Activated T-helper 2 cell treated with anti-CD3 and anti-CD28 coated beads, Interferon-gamma antibody, Interleukin-2, Interleukin-4, amounts not matched to agents 10 μg/mL and 5 μg/mL and 100 μg/mL, durations not matched to agents 14 hours and 24 hours and 36 hours (primary cell): ENCODE data around the gene LMO2. TPM values are rescaled to one million over a fixed set of nuclear protein-coding genes. Genes with fewer than 3 reads are reported as not detected.
A peak's percentile ranks its signal among the peaks of the same experiment; 100 is the strongest.

Experiments used
- DNase-seq: peaks from one replicate; pipeline ENCODE4 v3.0.0; 2021; ENCODE audit warnings: low spot score
- H3K27ac Mint-ChIP-seq: one replicate; pipeline ENCODE4 v1.8.0; 2021; ENCODE audit warnings: mixed read lengths
- H3K27me3 Mint-ChIP-seq: one replicate; pipeline ENCODE4 v1.8.0; 2021; ENCODE audit warnings: low read depth, mixed read lengths
- H3K36me3 Mint-ChIP-seq: one replicate; pipeline ENCODE4 v1.8.0; 2021; ENCODE audit warnings: low read depth, mixed read lengths
- H3K4me1 Mint-ChIP-seq: one replicate; pipeline ENCODE4 v1.8.0; 2021; ENCODE audit warnings: low read depth, mixed read lengths
- H3K4me3 Mint-ChIP-seq: one replicate; pipeline ENCODE4 v1.8.0; 2021; ENCODE audit warnings: low read depth, mild to moderate bottlenecking, moderate library complexity, mixed read lengths
- H3K9me3 Mint-ChIP-seq: one replicate; pipeline ENCODE4 v1.8.0; 2021; ENCODE audit warnings: mixed read lengths
- intact Hi-C: fragments of 100-400 bp; cut with micrococcal nuclease; formaldehyde crosslinking; loops from one replicate; pipeline ENCODE4 v1.15.1; 2023
- total RNA-seq: library from RNA; stranded (reverse); gene quantifications from 2 replicates; pipeline ENCODE4 v1.2.3, GENCODE V29; 2022

Gene LMO2
- total RNA-seq, 1 donor from 2014 or later, result not detected

GRCh38 chr11:33909552-33909951, 17.7 kb upstream of the LMO2 start:
- DNase-seq, result no peak
- Mint-ChIP-seq H3K9me3 (no peaks in the 10 kb centered on the region), H3K36me3 (no peaks in the 10 kb centered on the region), H3K27me3 (peaks cover 32% of the 10 kb centered on the region), H3K4me3 (no peak overlapping the region), H3K4me1 (peaks cover 2% of the 10 kb centered on the region), H3K27ac (no peak overlapping the region)
- intact Hi-C loops, result no loop called here

GRCh38 chr11:33909150-33909549, 17.3 kb upstream of the LMO2 start:
- Mint-ChIP-seq H3K9me3 (no peaks in the 10 kb centered on the region), H3K36me3 (no peaks in the 10 kb centered on the region), H3K4me3 (no peak overlapping the region), H3K27ac (no peak overlapping the region), H3K4me1 (peaks cover 2% of the 10 kb centered on the region), H3K27me3 (peaks cover 35% of the 10 kb centered on the region)
- DNase-seq, result no peak
- intact Hi-C loops, result no loop called here

- Mint-ChIP-seq H3K27me3 (peaks cover 37% of the 10 kb centered on the region), H3K9me3 (no peaks in the 10 kb centered on the region), H3K27ac (no peak overlapping the region), H3K4me1 (peaks cover 2% of the 10 kb centered on the region), H3K36me3 (no peaks in the 10 kb centered on the region), H3K4me3 (no peak overlapping the region)
- DNase-seq, result no peak
- intact Hi-C loops, result no loop called here
Observed at GRCh38 chr11:33907421-33907820, 15.5 kb upstream of the LMO2 start.

GRCh38 chr11:33906484-33907186, 14.8 kb upstream of the LMO2 start:
- intact Hi-C loops, result no loop called here
- no peak for DNase-seq
- H3K4me1 Mint-ChIP-seq, result peaks cover 2% of the 10 kb centered on the region

GRCh38 chr11:33904102-33904501, 12.2 kb upstream of the LMO2 start:
- Mint-ChIP-seq H3K27me3 (peaks cover 43% of the 10 kb centered on the region), H3K4me3 (no peak overlapping the region), H3K4me1 (peaks cover 2% of the 10 kb centered on the region), H3K9me3 (no peaks in the 10 kb centered on the region), H3K27ac (no peak overlapping the region), H3K36me3 (no peaks in the 10 kb centered on the region)
- no peak for DNase-seq
- intact Hi-C loops, result no loop called here

More at GRCh38 chr11:33906484-33907186, 14.8 kb upstream of the LMO2 start:
- no peak overlapping the region for H3K27ac Mint-ChIP-seq
- no peaks in the 10 kb centered on the region for H3K36me3 Mint-ChIP-seq
- no peaks in the 10 kb centered on the region for H3K9me3 Mint-ChIP-seq
- no peak overlapping the region for H3K4me3 Mint-ChIP-seq
- H3K27me3 Mint-ChIP-seq, result peaks cover 31% of the 10 kb centered on the region

GRCh38 chr11:33900159-33900840, 8.4 kb upstream of the LMO2 start:
- intact Hi-C loops, result no loop called here
- H3K9me3 Mint-ChIP-seq, result no peaks in the 10 kb centered on the region
- no peak for DNase-seq
- no peaks in the 10 kb centered on the region for H3K4me1 Mint-ChIP-seq
- no peaks in the 10 kb centered on the region for H3K36me3 Mint-ChIP-seq
- no peak overlapping the region for H3K27ac Mint-ChIP-seq
- H3K27me3 Mint-ChIP-seq, result peaks cover 61% of the 10 kb centered on the region
- no peak overlapping the region for H3K4me3 Mint-ChIP-seq

GRCh38 chr11:33899400-33900037, 7.6 kb upstream of the LMO2 start:
- H3K27me3 Mint-ChIP-seq, result peaks cover 61% of the 10 kb centered on the region
- H3K4me3 Mint-ChIP-seq, result no peak overlapping the region
- no peaks in the 10 kb centered on the region for H3K9me3 Mint-ChIP-seq
- H3K36me3 Mint-ChIP-seq, result no peaks in the 10 kb centered on the region
- no peak for DNase-seq
- H3K4me1 Mint-ChIP-seq, result peaks cover 2% of the 10 kb centered on the region
- H3K27ac Mint-ChIP-seq, result no peak overlapping the region
- intact Hi-C loops, result loop anchor here (10.0 kb wide), 2 partner anchors 335 to 1375 kb away; no protein-coding TSS in a partner anchor

- H3K27me3 Mint-ChIP-seq, result peaks cover 62% of the 10 kb centered on the region
- no peaks in the 10 kb centered on the region for H3K36me3 Mint-ChIP-seq
- H3K27ac Mint-ChIP-seq, result no peak overlapping the region
- intact Hi-C loops, result loop anchor here (10.0 kb wide), 2 partner anchors 336 to 1376 kb away; no protein-coding TSS in a partner anchor
- no peaks in the 10 kb centered on the region for H3K9me3 Mint-ChIP-seq
- DNase-seq, result no peak
- H3K4me3 Mint-ChIP-seq, result no peak overlapping the region
- peaks cover 7% of the 10 kb centered on the region for H3K4me1 Mint-ChIP-seq
Observed at GRCh38 chr11:33898957-33899356, 7.1 kb upstream of the LMO2 start.

GRCh38 chr11:33897761-33898375, 6.0 kb upstream of the LMO2 start:
- no peak overlapping the region for H3K27ac Mint-ChIP-seq
- H3K9me3 Mint-ChIP-seq, result no peaks in the 10 kb centered on the region
- no peaks in the 10 kb centered on the region for H3K36me3 Mint-ChIP-seq
- peaks cover 18% of the 10 kb centered on the region for H3K4me1 Mint-ChIP-seq
- H3K27me3 Mint-ChIP-seq, result peaks cover 66% of the 10 kb centered on the region
- no peak for DNase-seq
- intact Hi-C loops, result loop anchor here (10.0 kb wide), 2 partner anchors 337 to 1377 kb away; no protein-coding TSS in a partner anchor
- no peak overlapping the region for H3K4me3 Mint-ChIP-seq

- H3K4me3 Mint-ChIP-seq, result no peak overlapping the region
- no peak overlapping the region for H3K27ac Mint-ChIP-seq
- peaks cover 19% of the 10 kb centered on the region for H3K4me1 Mint-ChIP-seq
- intact Hi-C loops, result loop anchor here (10.0 kb wide), 2 partner anchors 338 to 1378 kb away; no protein-coding TSS in a partner anchor
- H3K36me3 Mint-ChIP-seq, result no peaks in the 10 kb centered on the region
- H3K27me3 Mint-ChIP-seq, result peaks cover 73% of the 10 kb centered on the region
- DNase-seq, result no peak
- H3K9me3 Mint-ChIP-seq, result no peaks in the 10 kb centered on the region
Observed at GRCh38 chr11:33896911-33897310, 5.0 kb upstream of the LMO2 start.

- peaks cover 19% of the 10 kb centered on the region for H3K4me1 Mint-ChIP-seq
- intact Hi-C loops, result loop anchor here (2.0 to 10.0 kb wide), 3 partner anchors 173 to 1379 kb away; no protein-coding TSS in a partner anchor
- no peak overlapping the region for H3K27ac Mint-ChIP-seq
- no peak overlapping the region for H3K4me3 Mint-ChIP-seq
- DNase-seq, result no peak
- H3K9me3 Mint-ChIP-seq, result no peaks in the 10 kb centered on the region
- H3K27me3 Mint-ChIP-seq, result peaks cover 78% of the 10 kb centered on the region
- H3K36me3 Mint-ChIP-seq, result no peaks in the 10 kb centered on the region
Observed at GRCh38 chr11:33895752-33896137, 3.9 kb upstream of the LMO2 start.

- Mint-ChIP-seq H3K36me3 (no peaks in the 10 kb centered on the region), H3K4me1 (peaks cover 19% of the 10 kb centered on the region), H3K27ac (no peak overlapping the region), H3K9me3 (no peaks in the 10 kb centered on the region), H3K27me3 (peaks cover 75% of the 10 kb centered on the region), H3K4me3 (peak overlapping the region; percentile 9)
- DNase-seq, result no peak
- intact Hi-C loops, result loop anchor here (2.0 to 10.0 kb wide), 3 partner anchors 172 to 1380 kb away; no protein-coding TSS in a partner anchor
Observed at GRCh38 chr11:33894398-33894746, 2.5 kb upstream of the LMO2 start.
